DOHH2 (cell line): ENCODE data around the gene UPK3A.

ENCODE experiments used
- CTCF ChIP-seq: fragments of 200-600 bp; sonication (generic); IDR thresholded peaks from one replicate; pipeline ENCODE4 v1.5.1; 2014; ENCODE audit warnings: antibody characterized with exemption, mild to moderate bottlenecking, low read depth, low read length; ENCODE audit not compliant: poor library complexity, severe bottlenecking
- EZH2phosphoT487 ChIP-seq: fragments of 200-600 bp; sonication (generic); IDR thresholded peaks from 2 replicates; pipeline ENCODE4 v1.6.1; 2017; ENCODE audit warnings: borderline replicate concordance, mild to moderate bottlenecking, antibody characterized with exemption, low read length, moderate library complexity, mixed read lengths

GRCh38 chr22:45329530-45329936, 44.8 kb downstream of the UPK3A start:
- no peak for TF ChIP-seq CTCF
- no peak for TF ChIP-seq EZH2phosphoT487
